Ovary (tissue), 9 donors: ENCODE measurements around the gene LMF1. TPM values are rescaled to one million over a fixed set of nuclear protein-coding genes. Genes with fewer than 3 reads are reported as not detected.
A peak's percentile ranks its signal among the peaks of the same experiment; 100 is the strongest.

Experiments used
- DNase-seq, 5 donors: peaks; one replicate each; pipeline ENCODE4 v3.0.0-alpha.2; 2019 to 2020
- H3K27ac ChIP-seq, 2 donors: fragments of 200-600 bp; one replicate each; pipeline versions ENCODE4 v1.5.1 to v1.8.0; 2019 to 2022
- H3K27me3 ChIP-seq: fragments of 200-600 bp; one replicate; pipeline ENCODE4 v1.8.0; 2022
- H3K36me3 ChIP-seq: fragments of 200-600 bp; sonication (generic); one replicate; pipeline ENCODE4 v1.5.1; 2019
- H3K4me1 ChIP-seq: one replicate; pipeline ENCODE4 v1.8.1; 2013; ENCODE audit warnings: mild to moderate bottlenecking, moderate library complexity; ENCODE audit not compliant: insufficient read depth
- H3K4me3 ChIP-seq: fragments of 200-600 bp; sonication (generic); one replicate; pipeline ENCODE4 v1.5.1; 2017
- H3K9me3 ChIP-seq, 2 donors: fragments of 200-600 bp in 1 of 2; sonication (generic) in 1 of 2; one replicate each; pipeline versions ENCODE4 v1.5.1 to v1.8.1; 2013 to 2019; ENCODE audit warnings: mild to moderate bottlenecking in 1 of 2, moderate library complexity in 1 of 2
- EP300 ChIP-seq: sonication (generic); formaldehyde crosslinking; IDR thresholded peaks from one replicate; pipeline ENCODE4 v1.6.1; 2017; ENCODE audit warnings: antibody characterized with exemption
- POLR2A ChIP-seq: fragments of 450-650 bp; IDR thresholded peaks from one replicate; pipeline ENCODE4 v1.6.1; 2017; ENCODE audit warnings: antibody characterized with exemption, mild to moderate bottlenecking, moderate library complexity
- WGBS, 3 donors: extraction: QIAGEN DNeasy Blood & Tissue Kit in 1 of 3; methylation state at CpG; one replicate each; pipeline versions ENCODE4 v1.1.5 to v1.1.7; 2013 to 2017; 5-methylcytosine and 5-hydroxymethylcytosine counted together
- intact Hi-C, 4 donors: fragments of 100-400 bp; cut with DNase I; formaldehyde crosslinking; loops; one replicate each; pipeline versions ENCODE4 v1.11.0 to v1.15.1; 2022 to 2023
- polyA plus RNA-seq, 2 donors: library from polyadenylated mRNA; stranded (reverse); fragments of 200-250 nt in 1 of 2; fragments of 350-450 nt in 1 of 2; fragmentation: Illumina TruSeq in 1 of 2; extraction: RNeasy Lipid Tissue Mini Kit (QIAGEN cat#74804) in 1 of 2; gene quantifications; one replicate each; pipeline ENCODE4 v1.2.3, GENCODE V29; 2013 to 2014
- total RNA-seq, 7 donors: library from RNA; depleted of rRNA in 2 of 7; stranded (reverse); fragments of >200 nt in 2 of 7; fragmentation: NEBNext Ultra II Directional in 3 of 7; extraction: Animal tissue kit (Norgen Biotek cat#: 25700) in 3 of 7; gene quantifications; one replicate each; pipeline versions ENCODE4 v1.1.0 to v1.2.4, GENCODE V29; 2016 to 2023
- TF ChIP-seq, protein P1 (sequence below), 3 donors: fragments of 450-650 bp in 2 of 3; fragments of 200-600 bp in 1 of 3; IDR thresholded peaks; one replicate each; pipeline versions ENCODE4 v1.5.1 to v1.8.0; 2016 to 2022; ENCODE audit warnings: antibody characterized with exemption in 3 of 3, mild to moderate bottlenecking in 1 of 3
- donor health status: DM: no; HTN: no; CAD: no; lungs with moderate emphysema.
- donor health status: DM: no; HTN: no; CAD: no.
- donor health status: Bipolar disorder and iron deficiency.
- donor health status: DM: yes; HTN: yes; CAD: no.
- donor health status: DM: no; HTN: no; CAD: no.
- donor health status: DM: yes; HTN: yes; CAD: no.

Gene LMF1
- total and polyA plus RNA-seq, 9 donors = 7.8 to 31.9 (median 23.6) TPM

DNA sequence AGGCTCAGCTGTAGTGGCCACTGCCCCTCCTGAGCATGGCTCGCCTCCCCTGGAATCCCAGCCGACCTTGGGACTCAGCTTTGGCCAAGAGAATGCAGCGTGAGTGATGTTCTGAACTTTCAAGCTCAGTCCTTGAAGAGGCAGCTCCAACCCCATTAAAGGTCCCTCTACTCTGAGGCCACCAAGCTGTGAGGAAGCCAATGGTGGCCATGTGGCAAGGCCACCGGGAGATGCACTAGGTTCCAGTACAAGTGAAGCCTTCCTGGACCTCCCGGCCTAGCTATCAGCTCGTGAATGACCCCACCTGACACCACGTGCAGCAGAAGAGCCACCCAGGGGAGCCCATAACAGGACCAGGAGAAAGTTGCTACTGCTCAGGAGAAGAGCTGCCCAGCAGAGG is 88.5 kb downstream of the LMF1 start:
- Histone ChIP-seq H3K27me3 (no peaks in the 10 kb centered on the region), H3K27ac (no peak overlapping the region), H3K36me3 (no peaks in the 10 kb centered on the region), H3K9me3 (no peaks in the 10 kb centered on the region), H3K4me1 (no peaks in the 10 kb centered on the region), H3K4me3 (no peak overlapping the region)
- no peak for DNase-seq
- 73 to 79% (median 78%) methylated on average over 7 of the region's 7 CpGs for WGBS, 3 donors
- intact Hi-C loops = no loop called here
- TF ChIP-seq POLR2A (no peak), EP300 (no peak)
- TF ChIP-seq, protein P1, sequence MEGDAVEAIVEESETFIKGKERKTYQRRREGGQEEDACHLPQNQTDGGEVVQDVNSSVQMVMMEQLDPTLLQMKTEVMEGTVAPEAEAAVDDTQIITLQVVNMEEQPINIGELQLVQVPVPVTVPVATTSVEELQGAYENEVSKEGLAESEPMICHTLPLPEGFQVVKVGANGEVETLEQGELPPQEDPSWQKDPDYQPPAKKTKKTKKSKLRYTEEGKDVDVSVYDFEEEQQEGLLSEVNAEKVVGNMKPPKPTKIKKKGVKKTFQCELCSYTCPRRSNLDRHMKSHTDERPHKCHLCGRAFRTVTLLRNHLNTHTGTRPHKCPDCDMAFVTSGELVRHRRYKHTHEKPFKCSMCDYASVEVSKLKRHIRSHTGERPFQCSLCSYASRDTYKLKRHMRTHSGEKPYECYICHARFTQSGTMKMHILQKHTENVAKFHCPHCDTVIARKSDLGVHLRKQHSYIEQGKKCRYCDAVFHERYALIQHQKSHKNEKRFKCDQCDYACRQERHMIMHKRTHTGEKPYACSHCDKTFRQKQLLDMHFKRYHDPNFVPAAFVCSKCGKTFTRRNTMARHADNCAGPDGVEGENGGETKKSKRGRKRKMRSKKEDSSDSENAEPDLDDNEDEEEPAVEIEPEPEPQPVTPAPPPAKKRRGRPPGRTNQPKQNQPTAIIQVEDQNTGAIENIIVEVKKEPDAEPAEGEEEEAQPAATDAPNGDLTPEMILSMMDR (IDR thresholded peaks at IDR 0.05) = no peak

DNA sequence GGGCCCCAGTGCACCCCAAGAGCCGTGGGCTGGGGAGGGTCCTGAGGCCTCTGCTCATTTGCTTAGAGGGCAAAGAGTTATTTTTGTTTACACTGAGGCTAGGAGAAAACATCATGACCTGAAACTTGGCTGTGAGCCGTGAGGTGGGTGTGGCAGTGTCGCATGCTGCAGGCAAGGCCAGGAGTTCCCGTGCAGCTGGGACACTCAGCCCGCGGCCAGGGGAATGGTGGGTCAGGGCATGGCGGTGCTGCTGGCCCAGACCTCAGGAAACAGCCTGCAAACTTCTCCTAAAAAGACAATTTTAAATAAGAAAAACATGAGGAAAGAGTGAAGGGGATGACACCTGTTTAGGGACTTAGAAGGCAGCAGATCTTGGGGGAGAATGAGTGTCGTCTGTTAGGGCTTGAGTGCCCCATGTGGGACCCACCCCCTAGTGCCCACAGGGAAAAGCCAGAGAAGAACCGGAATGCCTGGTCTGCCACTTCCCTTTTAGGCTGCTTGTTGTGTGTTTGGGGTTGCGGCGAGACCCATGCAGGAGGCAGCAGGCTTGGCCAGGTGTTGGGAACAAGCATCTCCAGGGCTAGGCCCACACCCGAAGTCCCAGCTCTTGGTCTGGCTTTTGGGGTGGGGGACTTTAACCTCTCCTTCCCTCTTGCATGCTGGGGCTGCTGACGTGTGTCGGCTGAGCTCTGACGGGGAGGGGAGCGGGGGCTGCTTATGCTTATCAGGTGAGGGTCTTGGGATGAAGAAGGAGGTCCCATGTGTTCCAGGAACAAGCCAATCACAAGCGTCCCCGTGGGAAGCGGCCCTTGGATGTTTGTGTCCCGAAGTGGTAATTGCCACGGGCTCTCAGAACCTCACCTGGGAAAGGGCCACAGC is 89.3 kb downstream of the LMF1 start:
- no peaks in the 10 kb centered on the region for H3K27me3 ChIP-seq
- H3K27ac ChIP-seq = no peak overlapping the region
- H3K4me3 ChIP-seq = no peak overlapping the region
- DNase-seq = no peak
- H3K9me3 ChIP-seq = no peaks in the 10 kb centered on the region
- intact Hi-C loops = no loop called here
- no peaks in the 10 kb centered on the region for H3K4me1 ChIP-seq
- TF ChIP-seq, protein P1 (IDR thresholded peaks at IDR 0.05) = no peak
- TF ChIP-seq EP300 (no peak), POLR2A (no peak)
- 80 to 82% (median 81%) methylated on average over 21 of the region's 21 CpGs for WGBS, 3 donors
- no peaks in the 10 kb centered on the region for H3K36me3 ChIP-seq

DNA sequence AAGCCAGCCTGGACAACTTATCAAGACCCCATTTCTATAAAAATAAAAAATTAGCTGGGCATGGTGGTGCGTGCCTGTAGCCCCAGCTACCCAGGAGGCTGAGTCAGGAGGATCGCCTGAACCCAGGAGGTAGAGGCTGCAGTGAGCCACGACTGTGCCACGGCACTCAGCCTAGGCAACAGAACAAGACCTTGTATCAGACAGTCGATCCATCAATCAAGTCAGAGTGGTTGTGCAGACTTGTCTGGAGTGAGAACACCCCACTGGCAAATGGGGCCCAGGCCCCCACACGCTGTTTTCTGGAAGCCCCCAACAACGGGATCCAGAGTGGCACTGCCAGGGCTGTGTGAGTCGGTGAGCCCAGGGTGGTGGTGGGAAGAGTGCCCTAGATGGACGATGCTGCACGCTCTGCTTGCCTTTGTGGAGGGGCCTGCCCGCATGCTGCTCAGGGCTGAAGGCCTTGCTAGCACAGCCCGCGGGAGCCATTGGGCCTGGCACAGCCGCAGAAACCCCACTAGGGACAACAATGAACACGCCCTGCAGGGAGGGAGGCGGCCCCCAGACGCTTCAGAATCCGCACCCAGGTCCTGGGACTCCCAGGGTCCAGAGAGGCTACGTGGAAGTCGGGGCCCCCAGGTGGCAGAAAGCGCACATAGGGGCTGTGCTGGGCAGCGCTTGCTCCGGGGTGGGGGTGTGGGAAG is 90.2 kb downstream of the LMF1 start:
- Histone ChIP-seq H3K4me1 (no peaks in the 10 kb centered on the region), H3K4me3 (no peak overlapping the region), H3K9me3 (no peaks in the 10 kb centered on the region), H3K27me3 (no peaks in the 10 kb centered on the region), H3K36me3 (no peaks in the 10 kb centered on the region), H3K27ac (no peak overlapping the region)
- DNase-seq = peak in 1 of 5 donors; percentile 12
- TF ChIP-seq POLR2A (no peak), EP300 (no peak)
- TF ChIP-seq, protein P1 (IDR thresholded peaks at IDR 0.05) = no peak
- intact Hi-C loops = no loop called here
- WGBS, 3 donors = 93 to 95% (median 94%) methylated on average over 23 of the region's 23 CpGs

DNA sequence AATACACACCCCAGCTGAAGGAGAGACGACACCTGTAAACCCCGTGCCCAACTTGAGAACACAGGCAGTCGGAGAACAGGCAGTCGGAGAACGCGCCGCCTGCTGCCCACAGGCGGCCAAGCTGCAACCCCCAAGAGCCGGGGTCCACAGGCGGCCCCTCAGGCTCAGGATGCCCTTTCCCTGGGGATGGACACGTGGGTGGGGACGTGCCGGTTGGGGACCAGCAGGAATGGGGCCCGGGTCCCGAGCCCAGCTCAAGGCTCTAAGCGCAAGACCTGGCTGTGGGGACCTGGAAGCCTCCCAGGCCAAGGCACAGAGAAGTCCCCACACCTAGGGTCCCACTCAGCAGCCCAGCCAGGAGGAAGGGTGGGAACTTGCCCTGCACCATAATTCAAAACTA is 90.8 kb downstream of the LMF1 start:
- H3K27ac ChIP-seq = no peak overlapping the region
- peak in 1 of 5 donors; percentile 9 for DNase-seq
- H3K9me3 ChIP-seq = no peaks in the 10 kb centered on the region
- 95 to 97% (median 95%) methylated on average over 11 to 16 of the region's 16 CpGs for WGBS, 3 donors
- TF ChIP-seq POLR2A = no peak
- TF ChIP-seq, protein P1 (IDR thresholded peaks at IDR 0.05) = no peak
- H3K4me1 ChIP-seq = no peaks in the 10 kb centered on the region
- H3K4me3 ChIP-seq = no peak overlapping the region
- H3K36me3 ChIP-seq = no peaks in the 10 kb centered on the region
- intact Hi-C loops = no loop called here
- H3K27me3 ChIP-seq = no peaks in the 10 kb centered on the region
